NT2/D1 (cell line): ENCODE results near the gene IKZF3.

Experiments
- YY1 ChIP-seq: IDR thresholded peaks from 2 replicates; pipeline ENCODE4 v1.6.1; 2011; ENCODE audit not compliant: insufficient read length, insufficient read depth
- ZNF274 ChIP-seq: IDR thresholded peaks from 2 replicates; pipeline ENCODE4 v1.6.1; 2011; ENCODE audit warnings: mild to moderate bottlenecking, low read depth, low read length

DNA sequence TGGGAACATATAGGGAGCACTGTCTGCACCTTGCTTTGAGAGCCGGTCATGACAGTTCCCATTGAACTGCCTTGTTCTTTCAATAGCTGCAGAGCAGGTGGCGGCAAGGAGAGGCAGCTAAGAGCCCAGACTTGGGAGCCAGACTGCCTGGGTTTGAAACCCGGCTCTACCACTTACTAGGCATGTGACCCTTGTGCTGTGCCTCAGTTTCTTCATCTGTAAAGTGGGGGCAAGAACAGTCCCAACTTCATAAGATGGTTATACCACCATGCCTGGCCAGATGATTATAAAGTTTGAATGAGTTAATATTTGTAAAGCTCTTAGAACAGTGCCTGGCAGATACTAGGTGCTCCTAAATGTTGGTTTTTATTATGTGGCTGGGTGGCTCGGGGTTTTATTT, 149.9 kb downstream of the IKZF3 start:
- TF ChIP-seq YY1 = no peak
- no peak for TF ChIP-seq ZNF274
